T-helper 17 cell (primary cell): ENCODE data around the gene EXOC4. TPM values are rescaled to one million over a fixed set of nuclear protein-coding genes. Genes with fewer than 3 reads are reported as not detected.
A peak's percentile ranks its signal among the peaks of the same experiment; 100 is the strongest.
"Not testable (repeated sequence)": the region's sequence is repeated elsewhere in the genome, so short reads cannot be mapped to it uniquely, and the experiment has no call there.

Experiments used
- ATAC-seq: fragments of 150-1000 bp; cut with Tn5 transposase; 2 replicates; pipeline ENCODE4 v1.10.0; 2021; ENCODE audit warnings: mild to moderate bottlenecking, moderate library complexity
- DNase-seq, 3 donors: peaks; one replicate each; pipeline versions ENCODE4 v3.0.0 to v3.0.0-alpha.2; 2020 to 2021
- H3K9me3 ChIP-seq: one replicate; pipeline ENCODE4 v1.7.0; 2013; ENCODE audit warnings: low read length, mild to moderate bottlenecking; ENCODE audit not compliant: control insufficient read depth, poor library complexity, severe bottlenecking
- H3K27ac Mint-ChIP-seq: one replicate; pipeline ENCODE4 v1.8.0; 2022; ENCODE audit warnings: mild to moderate bottlenecking, moderate library complexity, mixed read lengths
- H3K27me3 Mint-ChIP-seq: one replicate; pipeline ENCODE4 v1.8.0; 2022; ENCODE audit warnings: mixed read lengths
- H3K36me3 Mint-ChIP-seq: one replicate; pipeline ENCODE4 v1.8.0; 2022; ENCODE audit warnings: low read depth, mixed read lengths
- H3K4me1 Mint-ChIP-seq: one replicate; pipeline ENCODE4 v1.8.0; 2022; ENCODE audit warnings: mild to moderate bottlenecking, mixed read lengths
- H3K4me3 Mint-ChIP-seq: one replicate; pipeline ENCODE4 v1.8.0; 2022; ENCODE audit warnings: mild to moderate bottlenecking, moderate library complexity, mixed read lengths
- total RNA-seq, 4 donors: library from RNA in 2 of 4; stranded (reverse) in 2 of 4; gene quantifications; one replicate each; pipeline ENCODE4 v1.2.3 and lab custom pipeline; 2022 to 2026

The EXOC4 gene
- total RNA-seq = 10 to 100 TPM; 88.8 to 96.6 TPM
- 76.1 to 83.9 reads per million in 2 donors for total RNA-seq (lab: John Stamatoyannopoulos, UW)

DNA sequence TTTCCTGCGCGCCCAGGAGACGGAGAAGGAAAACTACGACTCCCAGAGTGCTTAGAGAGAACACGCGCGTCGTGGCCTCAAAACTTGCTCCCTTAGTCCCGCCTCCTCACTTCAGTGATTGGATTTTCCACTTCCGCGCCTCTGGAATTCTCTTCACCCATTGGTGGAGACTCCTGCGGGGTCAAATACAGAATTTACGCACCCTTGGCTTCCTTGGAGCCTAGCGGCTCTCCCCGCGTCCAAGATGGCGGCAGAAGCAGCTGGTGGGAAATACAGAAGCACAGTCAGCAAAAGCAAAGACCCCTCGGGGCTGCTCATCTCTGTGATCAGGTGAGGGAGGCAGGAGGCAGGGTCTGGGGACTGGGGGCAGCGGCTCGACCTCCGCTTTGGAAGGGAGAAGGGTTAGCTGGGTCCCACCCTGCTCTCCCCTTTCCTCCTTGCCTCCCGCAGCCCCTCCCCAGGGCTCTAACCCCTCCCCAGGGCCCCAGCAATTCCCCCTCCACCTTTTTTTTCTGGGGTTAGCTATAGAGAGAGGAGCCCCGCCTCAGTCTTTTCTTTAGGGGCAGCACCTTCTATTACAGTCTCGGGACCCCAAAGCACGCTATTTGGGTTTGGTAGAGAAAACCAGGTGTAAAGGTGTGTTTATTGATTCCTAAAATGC, at the start of gene EXOC4:
EXOC4 (plus strand) TSS at position 221 of the 661 bp plus-strand sequence.
- Mint-ChIP-seq H3K36me3 (peaks cover 5% of the 10 kb centered on the region), H3K27ac (peak within 1 kb of the TSS; percentile 90), H3K4me1 (peaks cover 25% of the 10 kb centered on the region), H3K27me3 (no peaks in the 10 kb centered on the region), H3K4me3 (peak within 1 kb of the TSS; percentile 96)
- no peaks in the 10 kb centered on the region for H3K9me3 ChIP-seq
- ATAC-seq = peak; percentile 99
- DNase-seq = peak; percentile 62 to 85 (median 84)

DNA sequence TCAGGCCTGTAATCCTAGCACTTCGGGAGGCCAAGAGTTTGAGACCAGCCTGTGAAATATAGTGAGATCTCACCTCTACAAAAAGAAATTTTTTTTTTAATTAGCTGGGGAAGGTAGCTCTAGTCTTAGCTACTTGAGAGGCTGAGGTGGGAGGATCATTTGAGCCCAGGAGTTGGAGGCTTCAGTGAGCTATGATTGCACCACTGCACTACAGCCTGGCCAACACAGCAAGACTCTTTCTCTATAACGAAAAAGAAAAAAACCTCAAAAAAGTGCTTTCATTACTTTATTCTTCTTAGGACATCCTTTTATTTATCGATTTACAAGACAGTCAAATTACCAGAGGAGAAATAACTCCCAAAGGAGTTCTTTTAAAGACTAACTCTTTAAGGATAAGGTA, 49.4 kb upstream of the EXOC4 start:
- H3K9me3 ChIP-seq = no peaks in the 10 kb centered on the region
- H3K4me1 Mint-ChIP-seq = no peaks in the 10 kb centered on the region
- ATAC-seq (no peak), DNase-seq (no peak)
- no peak overlapping the region for H3K4me3 Mint-ChIP-seq
- H3K36me3 Mint-ChIP-seq = no peaks in the 10 kb centered on the region
- no peak overlapping the region for H3K27ac Mint-ChIP-seq
- peaks cover 14% of the 10 kb centered on the region for H3K27me3 Mint-ChIP-seq

DNA sequence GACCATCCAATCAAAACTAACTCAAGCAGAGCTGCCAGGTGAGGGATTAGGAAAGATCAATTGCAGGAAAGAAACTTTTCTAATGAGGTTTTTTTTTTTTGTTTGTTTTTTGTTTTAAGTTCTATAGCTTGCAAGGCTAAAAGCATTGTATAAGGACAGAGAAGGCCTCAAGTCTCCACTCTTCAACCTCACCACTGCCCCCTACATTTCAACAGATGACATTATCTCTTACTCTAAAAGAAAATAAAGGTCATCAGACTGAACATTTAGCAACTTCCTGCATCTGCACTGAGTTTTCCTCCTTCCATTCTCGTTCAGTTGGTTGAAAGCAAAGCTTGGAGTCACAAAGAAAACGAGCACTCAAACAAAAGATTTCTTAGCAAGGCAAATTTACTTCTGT, 45.2 kb upstream of the EXOC4 start:
- DNase-seq = no peak
- peaks cover 19% of the 10 kb centered on the region for H3K27me3 Mint-ChIP-seq
- no peak for ATAC-seq

DNA sequence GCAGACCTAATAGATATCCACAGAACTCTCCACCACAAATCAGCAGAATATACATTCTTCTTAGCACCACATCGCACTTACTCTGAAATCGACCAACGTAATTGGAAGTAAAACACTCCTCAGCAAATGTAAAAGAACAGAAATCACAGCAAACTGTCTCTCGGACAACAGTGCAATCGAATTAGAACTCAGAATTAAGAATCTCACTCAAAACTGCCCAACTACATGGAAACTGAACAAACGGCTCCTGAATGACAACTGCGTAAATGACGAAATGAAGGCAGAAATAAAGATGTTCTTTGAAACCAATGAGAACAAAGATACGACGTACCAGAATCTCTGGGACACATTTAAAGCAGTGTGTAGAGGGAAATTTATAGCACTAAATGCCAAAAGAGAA, 42.1 kb upstream of the EXOC4 start:
- H3K36me3 Mint-ChIP-seq, H3K4me1 Mint-ChIP-seq, DNase-seq, H3K4me3 Mint-ChIP-seq, ATAC-seq, H3K9me3 ChIP-seq, H3K27ac Mint-ChIP-seq: not testable (repeated sequence)
- peaks cover 19% of the 10 kb centered on the region for H3K27me3 Mint-ChIP-seq

More for the DNA sequence above, 45.2 kb upstream of the EXOC4 start:
- H3K4me3 Mint-ChIP-seq = no peak overlapping the region
- peaks cover 3% of the 10 kb centered on the region for H3K36me3 Mint-ChIP-seq
- no peak overlapping the region for H3K27ac Mint-ChIP-seq
- H3K9me3 ChIP-seq = no peaks in the 10 kb centered on the region
- H3K4me1 Mint-ChIP-seq = no peaks in the 10 kb centered on the region

DNA sequence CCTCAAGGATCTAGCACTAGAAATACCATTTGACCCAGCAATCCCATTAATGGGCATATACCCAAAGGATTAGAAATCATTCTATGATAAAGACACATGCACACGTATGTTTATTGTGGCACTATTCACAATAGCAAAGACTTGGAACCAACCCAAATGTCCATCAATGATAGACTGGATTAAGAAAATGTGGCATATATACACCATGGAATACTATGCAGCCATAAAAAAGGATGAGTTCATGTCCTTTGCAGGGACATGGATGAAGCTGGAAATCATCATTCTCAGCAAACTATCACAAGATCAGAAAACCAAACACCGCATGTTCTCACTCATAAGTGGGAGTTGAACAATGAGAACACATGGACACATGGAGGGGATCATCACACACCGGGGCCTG, 39.1 kb upstream of the EXOC4 start:
- not testable (repeated sequence) for H3K27ac Mint-ChIP-seq, H3K4me1 Mint-ChIP-seq, H3K9me3 ChIP-seq, H3K36me3 Mint-ChIP-seq, DNase-seq, ATAC-seq, H3K4me3 Mint-ChIP-seq
- peaks cover 27% of the 10 kb centered on the region for H3K27me3 Mint-ChIP-seq

DNA sequence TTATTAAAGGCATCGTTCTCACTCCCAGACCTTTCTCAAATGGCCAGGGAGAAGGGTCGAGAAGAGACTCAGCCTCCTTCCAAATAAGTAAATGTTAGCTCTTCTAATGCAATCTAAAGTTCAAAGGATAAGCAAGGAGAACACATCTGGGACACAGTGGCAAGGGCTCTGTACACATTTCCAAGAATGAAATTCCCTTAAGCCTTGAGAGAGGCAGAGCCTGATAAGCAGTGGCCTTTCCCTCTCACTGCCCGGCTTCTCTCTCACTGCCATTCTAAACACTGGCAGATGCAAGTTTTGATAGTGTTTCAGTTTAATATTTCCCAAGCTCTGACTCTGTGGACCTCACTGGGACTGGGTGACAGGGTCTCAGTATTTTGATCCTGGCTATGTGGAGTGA, 35.1 kb upstream of the EXOC4 start:
- Mint-ChIP-seq H3K27me3 (peaks cover 13% of the 10 kb centered on the region), H3K4me3 (no peak overlapping the region), H3K4me1 (no peaks in the 10 kb centered on the region), H3K36me3 (no peaks in the 10 kb centered on the region), H3K27ac (no peak overlapping the region)
- ATAC-seq = no peak
- DNase-seq = no peak
- H3K9me3 ChIP-seq = no peaks in the 10 kb centered on the region

DNA sequence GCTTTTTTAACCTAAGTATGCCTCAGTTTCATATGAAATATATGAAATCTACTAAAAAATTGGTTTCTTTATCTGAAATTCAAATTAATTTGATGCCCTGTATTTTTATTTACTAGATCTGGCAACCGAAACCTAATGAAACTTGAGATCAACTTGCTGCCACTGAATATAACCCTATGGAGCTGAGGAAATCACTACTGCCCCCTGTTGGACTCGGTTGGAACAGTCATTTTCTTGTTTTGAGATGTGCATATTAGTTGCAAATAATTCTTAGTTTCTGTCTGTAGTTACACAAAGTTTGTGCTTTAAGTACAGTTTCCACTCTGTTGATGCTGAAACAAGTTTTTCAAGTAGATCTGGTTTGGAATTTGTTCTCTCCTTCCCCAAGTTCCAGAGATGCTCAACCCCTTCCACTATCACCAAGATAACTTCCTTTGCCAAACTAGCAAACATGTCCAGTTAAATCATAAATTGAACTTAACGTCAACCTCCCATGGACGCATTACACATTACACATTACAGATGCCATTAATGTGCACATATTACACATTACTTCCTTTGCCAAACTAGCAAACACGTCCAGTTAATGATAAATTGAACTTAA, 22.2 kb upstream of the EXOC4 start:
- Mint-ChIP-seq H3K27me3 (peaks cover 42% of the 10 kb centered on the region), H3K36me3 (peaks cover 3% of the 10 kb centered on the region), H3K4me1 (no peaks in the 10 kb centered on the region), H3K4me3 (no peak overlapping the region), H3K27ac (no peak overlapping the region)
- peak in 1 of 3 donors; percentile 25 for DNase-seq
- no peaks in the 10 kb centered on the region for H3K9me3 ChIP-seq
- ATAC-seq = peak; percentile 49

DNA sequence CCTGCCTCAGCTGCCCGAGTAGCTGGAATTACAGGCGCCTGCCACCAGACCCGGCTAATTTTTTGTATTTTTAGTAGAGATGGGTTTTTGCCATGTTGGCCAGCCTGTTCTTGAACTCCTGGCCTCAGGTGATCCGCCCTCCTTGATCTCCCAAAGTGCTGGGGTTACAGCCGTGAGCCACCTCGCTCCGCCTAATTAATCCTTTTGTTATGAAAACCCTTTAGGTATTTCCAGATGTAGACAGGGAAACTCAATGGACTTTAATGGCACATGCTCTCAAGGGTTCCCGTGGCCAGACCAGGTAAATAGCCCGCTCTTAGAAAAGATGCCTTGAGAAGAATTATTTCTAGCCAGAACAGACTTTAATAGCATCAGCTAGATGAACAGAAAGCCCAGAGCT, 19.7 kb upstream of the EXOC4 start:
- H3K9me3 ChIP-seq = no peaks in the 10 kb centered on the region
- Mint-ChIP-seq H3K27me3 (peaks cover 50% of the 10 kb centered on the region), H3K4me3 (no peak overlapping the region), H3K4me1 (no peaks in the 10 kb centered on the region), H3K27ac (no peak overlapping the region), H3K36me3 (peaks cover 3% of the 10 kb centered on the region)
- DNase-seq (no peak), ATAC-seq (no peak)

DNA sequence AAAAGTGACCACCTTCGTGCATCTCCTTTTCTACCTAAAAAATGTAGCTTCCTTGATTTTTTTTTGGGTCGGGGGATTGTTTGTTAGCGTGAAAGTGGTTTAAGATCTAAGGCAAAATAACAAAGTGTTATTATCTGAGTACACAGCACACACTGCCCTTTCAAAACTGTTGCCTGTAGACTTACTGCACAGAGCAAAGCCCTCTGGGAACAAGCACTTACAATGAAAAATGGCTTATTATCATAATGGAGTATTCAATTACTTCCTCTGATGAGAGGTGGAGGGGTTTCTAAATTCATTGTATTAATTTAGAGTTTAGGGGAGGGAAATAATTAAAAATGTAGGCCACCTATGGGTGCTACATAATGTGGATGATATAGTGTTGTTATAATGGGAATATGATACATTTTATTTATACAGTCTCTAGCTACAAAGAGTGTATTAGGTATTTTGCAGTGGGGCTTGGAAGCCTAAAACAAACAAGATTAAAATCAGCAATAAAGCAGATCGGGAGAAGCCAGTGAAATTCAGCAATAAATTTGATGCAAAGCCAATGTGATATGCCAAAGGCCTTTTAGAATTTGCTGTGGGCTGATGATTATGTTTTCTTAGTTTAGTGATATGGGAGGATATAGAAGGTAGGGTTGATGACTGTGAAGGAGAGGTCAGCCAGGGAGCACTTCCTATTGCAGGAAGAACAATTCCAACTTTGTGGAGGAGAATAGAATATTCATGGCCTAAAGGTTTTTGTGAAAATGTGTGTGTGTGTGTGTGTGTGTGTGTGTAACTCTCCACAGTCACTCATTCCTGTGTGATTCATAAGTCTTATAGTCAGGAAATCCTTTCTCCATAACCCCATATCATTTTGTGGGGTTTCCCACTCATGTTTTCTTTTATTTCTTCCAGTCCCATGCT, 17.7 kb upstream of the EXOC4 start:
- Mint-ChIP-seq H3K27me3 (peaks cover 37% of the 10 kb centered on the region), H3K27ac (no peak overlapping the region), H3K4me1 (no peaks in the 10 kb centered on the region), H3K4me3 (peak overlapping the region; percentile 55), H3K36me3 (no peaks in the 10 kb centered on the region)
- ATAC-seq = no peak
- no peaks in the 10 kb centered on the region for H3K9me3 ChIP-seq
- DNase-seq = no peak

DNA sequence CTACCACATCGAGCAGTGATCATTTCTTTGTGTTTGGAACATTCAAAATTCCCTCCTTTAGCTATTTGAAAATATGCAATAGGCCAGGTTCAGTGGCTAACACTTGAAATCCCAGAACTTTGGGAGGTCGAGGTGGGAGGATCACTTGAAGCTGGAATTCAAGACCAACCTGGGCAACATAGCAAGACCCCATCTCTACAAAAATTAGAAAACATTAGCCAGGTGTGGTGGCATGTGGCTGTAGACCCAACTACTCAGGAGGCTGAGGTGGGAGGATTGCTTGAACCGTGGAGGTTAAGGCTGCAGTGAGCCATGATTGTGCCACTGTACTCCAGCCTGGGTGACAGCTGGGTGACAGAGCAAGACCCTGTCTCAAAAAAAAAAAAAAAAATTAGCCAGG, 15.3 kb upstream of the EXOC4 start:
- Mint-ChIP-seq H3K4me1 (no peaks in the 10 kb centered on the region), H3K36me3 (no peaks in the 10 kb centered on the region), H3K27ac (no peak overlapping the region), H3K4me3 (no peak overlapping the region), H3K27me3 (peaks cover 40% of the 10 kb centered on the region)
- H3K9me3 ChIP-seq = no peaks in the 10 kb centered on the region
- ATAC-seq = no peak
- no peak for DNase-seq

DNA sequence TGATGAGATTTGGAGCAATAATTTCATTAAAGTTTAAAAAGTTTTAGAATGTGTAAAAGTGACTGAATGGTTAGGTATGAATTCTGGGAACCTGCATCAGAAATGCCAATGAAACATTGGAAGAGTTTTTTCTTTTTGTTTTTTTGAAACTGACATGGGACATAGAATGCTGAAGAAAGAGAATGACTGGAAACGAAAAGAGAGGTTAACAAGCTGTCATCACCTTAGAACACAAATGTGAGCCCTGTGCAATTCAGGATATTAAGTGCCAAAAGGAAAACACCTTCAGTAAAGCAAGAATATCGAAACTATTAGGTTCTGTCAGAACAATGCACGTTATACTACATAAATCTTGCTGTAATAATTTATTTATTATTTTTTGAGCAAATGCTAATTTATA, 12.6 kb upstream of the EXOC4 start:
- no peaks in the 10 kb centered on the region for H3K9me3 ChIP-seq
- no peak overlapping the region for H3K4me3 Mint-ChIP-seq
- ATAC-seq = no peak
- no peaks in the 10 kb centered on the region for H3K36me3 Mint-ChIP-seq
- H3K4me1 Mint-ChIP-seq = no peaks in the 10 kb centered on the region
- H3K27me3 Mint-ChIP-seq = peaks cover 26% of the 10 kb centered on the region
- H3K27ac Mint-ChIP-seq = no peak overlapping the region
- no peak for DNase-seq

DNA sequence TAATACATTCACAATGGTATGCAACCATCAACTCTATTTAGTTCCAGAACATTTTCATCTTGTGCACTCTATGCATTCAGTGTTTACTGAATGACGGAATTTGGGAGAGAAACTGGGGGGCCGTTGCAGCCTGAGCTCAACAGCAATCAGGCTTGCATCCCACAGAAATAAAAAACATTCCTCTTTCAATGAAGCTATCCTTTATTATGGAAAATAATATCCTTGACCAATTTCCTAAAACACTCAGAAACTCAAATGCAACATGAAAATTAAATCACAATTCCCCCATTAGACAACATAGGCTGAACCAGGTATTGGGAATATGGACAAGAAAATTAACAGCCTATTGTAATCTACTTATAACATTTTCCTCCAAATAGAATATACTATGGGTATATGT, 6.3 kb upstream of the EXOC4 start:
- Mint-ChIP-seq H3K4me3 (no peak overlapping the region), H3K4me1 (no peaks in the 10 kb centered on the region), H3K27me3 (peaks cover 15% of the 10 kb centered on the region), H3K27ac (no peak overlapping the region), H3K36me3 (peaks cover 2% of the 10 kb centered on the region)
- no peaks in the 10 kb centered on the region for H3K9me3 ChIP-seq
- DNase-seq (no peak), ATAC-seq (no peak)

DNA sequence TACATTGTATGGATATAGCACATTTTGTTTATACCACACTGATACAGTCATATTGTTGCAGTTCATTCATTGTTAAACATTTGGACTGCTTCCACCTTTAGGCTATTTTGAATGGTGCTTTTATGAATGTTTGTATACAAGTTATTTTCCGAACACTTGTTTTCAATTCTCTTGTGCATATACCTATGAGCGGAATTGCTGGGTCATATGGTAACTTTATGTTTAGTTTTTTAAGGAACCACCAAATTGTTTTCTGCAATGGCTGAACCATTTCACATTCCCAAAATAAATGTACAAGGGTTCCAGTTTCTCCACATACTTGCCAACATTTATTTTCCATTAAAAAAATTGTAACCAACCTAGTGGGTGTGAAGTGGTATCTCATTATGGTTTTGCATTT, 4.0 kb upstream of the EXOC4 start:
- Mint-ChIP-seq H3K4me1 (peaks cover 7% of the 10 kb centered on the region), H3K36me3 (peaks cover 5% of the 10 kb centered on the region), H3K27ac (no peak overlapping the region), H3K4me3 (no peak overlapping the region), H3K27me3 (no peaks in the 10 kb centered on the region)
- no peaks in the 10 kb centered on the region for H3K9me3 ChIP-seq
- no peak for DNase-seq
- ATAC-seq = no peak
